GM21576 (cell line): Measurements from ENCODE around the gene LEO1.

Experiments
- ATAC-seq: cut with Tn5 transposase; IDR thresholded peaks from one replicate; pipeline ENCODE4 v1.9.1; 2021; ENCODE audit warnings: mild to moderate bottlenecking, moderate library complexity; ENCODE audit not compliant: unreplicated experiment

The LEO1 gene

DNA sequence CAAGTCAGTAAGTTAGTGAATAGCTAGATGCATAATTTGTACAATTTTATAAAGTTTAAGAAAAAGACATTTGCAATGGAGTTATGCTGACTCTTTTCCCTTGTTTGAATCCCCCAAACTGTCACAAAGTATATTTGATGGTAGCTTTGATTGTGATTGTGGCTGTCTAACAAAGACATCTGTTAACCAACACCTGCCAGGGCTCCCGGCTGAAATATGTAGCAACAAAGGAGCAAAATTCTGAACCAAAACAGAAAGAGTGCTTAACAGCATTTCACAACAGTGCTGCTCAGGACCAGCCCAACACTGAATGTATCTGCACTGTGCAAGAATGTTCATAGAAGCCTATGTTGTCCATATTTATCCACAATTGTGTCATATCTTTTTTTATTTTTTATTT, 39.4 kb downstream of the LEO1 start:
- no peak for ATAC-seq

- ATAC-seq, result no peak
Measured at GRCh38 chr15:51931638-51932037, 39.9 kb downstream of the LEO1 start.

DNA sequence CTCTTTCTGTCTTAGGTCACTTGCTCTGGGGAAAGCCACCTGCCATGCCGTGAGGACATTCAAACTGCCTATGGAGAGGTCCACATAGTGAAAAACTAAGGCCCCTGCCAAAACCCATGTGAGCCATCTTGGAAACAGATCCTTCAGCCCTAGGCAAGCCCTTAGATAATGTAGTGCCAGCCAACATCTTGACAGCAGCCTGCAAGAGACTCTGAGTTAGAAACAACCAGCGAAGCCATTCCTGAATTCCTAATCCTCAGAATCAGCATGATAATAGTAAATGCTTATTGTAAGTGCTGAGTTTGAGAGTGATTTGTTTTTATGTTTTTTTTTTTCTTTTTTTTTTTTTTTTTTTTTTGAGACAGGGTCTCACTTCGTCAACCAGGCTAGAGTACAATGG, 40.6 kb downstream of the LEO1 start:
- ATAC-seq, result no peak

DNA sequence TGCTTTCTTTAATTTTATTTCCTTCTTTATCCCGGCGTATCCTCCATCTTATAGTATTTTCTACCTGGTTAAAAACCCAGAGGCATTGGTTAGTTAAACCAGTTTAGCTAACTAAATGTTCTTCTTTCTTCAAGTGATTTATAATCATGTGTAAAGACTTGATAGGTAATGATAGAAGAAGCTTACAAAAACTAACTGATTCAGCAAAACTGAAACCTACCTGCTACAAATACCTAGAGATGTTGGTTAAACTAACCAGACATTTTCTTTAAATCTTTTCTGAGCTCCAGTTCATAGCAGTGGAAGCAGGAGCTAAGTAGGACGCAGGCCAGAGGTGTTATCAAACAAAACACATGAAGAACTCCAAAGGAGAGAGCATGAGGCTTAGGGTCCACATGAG, 44.8 kb downstream of the LEO1 start:
- ATAC-seq, result no peak

DNA sequence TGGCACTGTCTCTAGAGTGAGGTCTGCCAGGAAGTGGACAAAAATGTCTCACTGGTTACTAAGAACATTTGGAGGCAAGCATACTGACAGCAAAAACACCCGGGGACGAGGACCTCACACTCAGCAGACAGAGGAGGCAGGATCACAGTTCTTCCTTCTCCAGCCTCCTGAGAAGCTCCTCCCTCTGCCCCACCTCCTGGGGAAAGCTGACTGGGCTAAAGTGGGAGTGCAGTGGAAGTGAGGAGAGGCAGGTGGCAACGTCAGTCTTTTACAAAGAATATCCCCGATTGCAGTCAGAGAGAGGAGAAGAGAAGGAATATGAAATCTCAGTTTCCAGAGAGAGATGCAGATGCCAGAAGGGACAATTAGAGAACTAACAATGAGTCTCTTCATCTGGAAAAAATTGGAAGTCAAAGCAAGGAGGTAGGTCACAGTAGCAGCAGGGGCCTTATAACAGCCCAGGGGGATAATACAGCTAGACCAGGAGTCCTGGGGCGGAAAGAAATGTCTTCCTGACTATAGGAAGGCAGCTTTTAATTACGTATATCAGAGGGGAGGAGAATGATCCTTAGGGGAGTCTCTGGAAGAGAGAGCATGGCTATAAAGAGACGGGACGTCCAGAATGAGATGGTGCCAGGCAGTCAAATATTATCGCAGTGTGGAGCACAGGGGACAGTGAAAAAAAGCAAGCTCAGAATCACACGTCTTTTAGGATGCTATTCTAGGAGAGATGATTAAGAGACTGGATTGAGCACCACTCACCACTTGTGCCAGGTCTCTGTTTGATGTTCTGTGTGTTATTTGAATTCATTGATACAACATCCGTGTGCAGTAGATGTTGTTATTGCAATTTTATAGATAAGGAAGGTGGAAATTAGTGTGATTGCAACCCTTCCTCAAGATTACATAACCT, 47.2 kb downstream of the LEO1 start:
- ATAC-seq, result no peak

DNA sequence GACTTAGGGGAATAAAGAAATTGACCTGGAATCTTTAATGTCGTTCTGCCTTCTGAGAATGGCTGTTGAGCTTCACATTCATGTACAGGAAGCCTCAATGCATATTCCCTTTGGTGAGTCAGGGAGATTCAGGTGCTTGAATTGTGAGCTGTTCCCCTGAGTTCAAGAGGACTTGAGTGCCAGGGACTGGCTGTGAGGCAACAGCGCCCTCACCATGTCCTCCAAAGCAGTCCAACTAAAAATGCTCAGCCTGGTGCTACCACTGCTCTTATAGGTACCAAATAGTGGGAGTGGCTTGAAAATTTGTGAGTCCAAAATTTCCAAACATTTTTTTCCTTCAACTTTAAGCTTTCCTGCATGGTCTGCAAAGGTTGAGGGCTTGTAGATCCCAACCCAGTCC, 54.1 kb downstream of the LEO1 start:
- no peak for ATAC-seq

- ATAC-seq, result no peak
Measured at GRCh38 chr15:51912528-51912927, 59.0 kb downstream of the LEO1 start.

DNA sequence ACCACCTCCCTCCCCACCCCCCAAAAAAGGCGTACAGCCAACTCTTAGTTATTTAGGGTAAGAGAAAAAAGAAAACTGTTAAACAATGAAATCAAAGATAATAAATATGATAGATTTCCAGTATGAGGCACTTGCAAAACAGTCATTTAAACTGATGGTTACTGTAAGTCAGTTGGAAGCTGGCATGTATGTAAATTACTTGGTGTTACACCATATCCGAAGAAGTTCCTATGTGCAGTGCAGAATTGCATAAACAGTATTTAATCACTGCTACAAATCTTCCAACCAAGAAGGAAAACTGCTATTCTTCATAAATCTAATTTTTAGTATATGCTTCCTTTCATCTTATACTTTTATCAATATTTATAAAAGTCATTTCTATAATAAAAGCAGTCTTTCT, 62.0 kb downstream of the LEO1 start:
- ATAC-seq, result no peak

DNA sequence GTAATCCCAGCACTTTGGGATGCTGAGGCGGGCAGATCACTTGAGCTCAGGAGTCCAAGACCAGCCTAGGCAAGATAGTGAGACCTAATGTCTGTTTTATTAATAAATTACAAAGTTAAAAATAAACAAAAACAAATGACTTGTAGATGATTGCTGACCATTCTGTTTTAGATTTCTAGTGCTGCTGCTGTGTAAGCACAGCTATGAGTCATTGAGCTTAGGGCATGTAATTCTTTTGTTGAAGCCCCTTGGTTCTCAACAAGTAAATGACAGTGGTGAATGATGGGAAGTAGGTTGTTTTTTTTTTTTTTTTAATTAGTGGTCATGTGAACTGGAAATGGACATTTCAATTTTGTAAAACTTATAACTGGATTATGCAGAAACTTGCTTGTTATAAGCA, 63.3 kb downstream of the LEO1 start:
- no peak for ATAC-seq

- ATAC-seq, result no peak
Measured at GRCh38 chr15:51907136-51907862, 64.3 kb downstream of the LEO1 start.

GRCh38 chr15:51904931-51905330, 66.6 kb downstream of the LEO1 start:
- no peak for ATAC-seq

- no peak for ATAC-seq
Measured at GRCh38 chr15:51904421-51904820, 67.2 kb downstream of the LEO1 start.

- no peak for ATAC-seq
Measured at GRCh38 chr15:51889486-51889885, 82.1 kb downstream of the LEO1 start.

GRCh38 chr15:51888593-51889195, 82.9 kb downstream of the LEO1 start:
- no peak for ATAC-seq
